ENCODE results near the gene PRKAA1.
A peak's percentile ranks its signal among the peaks of the same experiment; 100 is the strongest.

Gene PRKAA1

GRCh38 chr5:40780199-40780598 is 18.0 kb downstream of the PRKAA1 start:
- no peak for DNase-seq (ENCODE audit: low read depth)

GRCh38 chr5:40779561-40779960 is 18.6 kb downstream of the PRKAA1 start:
- DNase-seq (ENCODE audit: low read depth): no peak

DNA sequence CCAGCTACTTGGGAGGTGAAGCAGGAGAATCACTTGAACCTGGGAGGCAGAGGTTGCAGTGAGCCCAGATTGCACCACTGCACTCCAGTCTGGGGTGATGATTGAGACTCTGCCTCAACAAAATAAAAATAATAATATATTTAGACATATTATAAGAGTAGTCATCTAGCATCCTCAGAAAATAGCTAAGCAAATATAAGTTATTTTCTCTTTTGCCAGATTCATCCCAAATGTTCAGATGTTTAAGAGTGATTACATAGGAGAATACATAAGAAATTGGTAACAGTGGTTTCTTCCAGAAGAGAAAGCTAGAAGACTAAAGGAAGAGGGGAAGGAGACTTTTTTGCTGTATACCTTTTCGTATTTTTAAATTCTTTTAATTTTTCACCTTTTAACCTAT is 20.0 kb downstream of the PRKAA1 start:
- no peak for DNase-seq (ENCODE audit: low read depth)

DNA sequence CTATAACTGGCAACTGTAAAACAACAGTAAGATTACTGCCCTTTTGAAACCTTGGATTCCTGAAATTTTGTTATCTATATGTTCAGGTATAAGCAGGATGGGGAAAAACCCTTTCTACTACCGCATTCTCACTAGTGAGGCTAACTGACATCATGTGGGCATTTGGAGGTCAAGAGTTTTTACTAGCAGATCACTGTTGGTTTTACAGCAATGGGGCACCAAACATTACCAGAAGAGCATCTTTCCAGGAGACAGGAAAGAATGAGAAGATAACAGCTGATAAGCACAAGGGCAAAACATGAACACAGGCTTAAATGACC is 21.6 kb downstream of the PRKAA1 start:
- DNase-seq (ENCODE audit: low read depth): no peak

DNA sequence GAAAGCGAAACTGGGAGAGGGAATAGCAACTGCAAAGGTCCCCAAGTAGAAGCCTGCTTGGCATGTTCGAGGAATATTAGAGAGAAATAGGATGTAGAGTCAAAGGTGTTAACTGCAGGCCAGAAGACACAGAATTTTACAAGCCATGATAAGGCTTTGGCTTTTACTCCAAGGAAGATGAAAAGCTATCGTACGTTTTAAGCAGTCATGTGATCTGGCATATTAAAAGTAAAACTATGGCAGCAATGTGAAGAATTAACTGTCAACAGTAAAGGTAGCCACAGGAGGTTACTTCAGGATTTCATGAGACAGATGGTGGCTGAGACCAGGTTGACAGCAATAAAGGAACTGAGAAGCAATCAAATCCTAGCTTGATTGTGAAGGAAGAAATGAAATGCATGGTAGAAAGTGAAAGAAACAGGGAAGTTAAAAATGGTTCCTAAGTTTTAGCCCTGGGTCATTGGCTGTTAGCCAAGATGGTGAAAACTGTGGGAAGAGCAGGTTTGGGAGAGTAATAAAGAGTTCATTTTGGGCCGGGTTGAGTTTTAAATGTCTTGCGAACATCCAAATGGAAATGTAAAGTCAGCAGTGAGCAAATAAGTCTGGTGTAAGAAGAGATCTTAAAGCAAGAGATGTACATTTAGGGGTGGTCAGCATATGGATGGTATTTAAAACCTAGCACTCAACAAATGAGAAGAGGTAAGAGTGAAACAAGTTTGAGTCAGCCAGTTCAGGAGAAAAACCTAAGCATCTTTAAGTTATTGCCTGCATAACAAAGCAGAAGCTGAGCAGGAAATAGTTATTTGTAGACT is 22.1 kb downstream of the PRKAA1 start:
- DNase-seq (ENCODE audit: low read depth): no peak

DNA sequence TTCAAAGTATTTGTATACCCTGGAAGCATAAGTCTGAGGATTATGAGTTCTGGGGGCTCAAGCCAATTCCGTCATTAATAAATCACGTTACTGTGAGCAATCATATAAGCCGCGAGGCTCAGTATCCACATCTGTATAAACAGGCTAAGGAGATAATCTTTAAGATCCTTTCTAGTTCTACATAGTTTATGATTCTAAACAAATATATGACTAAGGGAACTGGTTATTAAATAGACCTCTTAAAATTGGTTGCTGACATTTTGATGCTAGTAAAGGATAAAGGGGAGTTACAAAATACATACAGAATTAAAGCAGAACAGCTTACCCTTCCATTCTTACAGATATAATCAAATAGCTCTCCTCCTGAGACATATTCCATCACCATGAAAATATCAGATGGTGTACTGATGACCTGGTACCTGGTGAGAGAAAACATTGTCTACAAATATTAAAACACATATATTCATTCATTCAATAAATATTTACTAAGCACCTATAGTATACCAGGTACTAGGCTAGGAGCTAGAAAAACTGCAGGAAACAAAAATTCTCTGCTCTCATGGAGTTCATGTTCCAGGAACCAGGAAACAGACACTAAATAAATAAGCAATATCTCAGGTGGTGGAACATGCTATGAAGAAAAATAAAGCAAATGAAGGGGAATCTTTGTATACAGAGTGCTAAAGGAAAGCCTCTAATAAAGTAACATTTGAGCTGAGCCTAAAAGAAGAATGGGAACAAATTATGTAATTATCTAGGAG is 22.9 kb downstream of the PRKAA1 start:
- no peak for DNase-seq (ENCODE audit: low read depth)

- no peak for DNase-seq (ENCODE audit: low read depth)
Observed at GRCh38 chr5:40774623-40775022, 23.6 kb downstream of the PRKAA1 start.

DNA sequence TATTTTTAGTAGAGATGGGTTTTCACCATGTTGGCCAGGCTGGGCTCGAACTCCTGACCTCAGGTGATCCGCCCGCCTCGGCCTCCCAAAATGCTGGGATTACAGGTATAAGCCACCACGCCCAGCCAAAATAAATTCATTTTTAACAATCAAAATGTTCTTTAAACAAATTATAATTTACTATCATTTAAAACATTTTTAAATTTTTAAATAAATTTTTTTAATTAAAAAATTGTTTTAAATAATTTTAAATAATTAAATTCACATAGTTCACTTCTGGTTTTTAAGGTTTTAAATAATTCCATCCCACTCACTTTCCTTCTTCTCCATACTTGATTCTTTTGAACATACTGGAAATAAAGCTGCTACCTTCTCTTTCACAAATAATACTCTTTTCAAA is 27.4 kb downstream of the PRKAA1 start:
- DNase-seq (ENCODE audit: low read depth): no peak

- peak; percentile 46 for DNase-seq (ENCODE audit: low read depth)
Observed at GRCh38 chr5:40762705-40763104, 35.5 kb downstream of the PRKAA1 start.

DNA sequence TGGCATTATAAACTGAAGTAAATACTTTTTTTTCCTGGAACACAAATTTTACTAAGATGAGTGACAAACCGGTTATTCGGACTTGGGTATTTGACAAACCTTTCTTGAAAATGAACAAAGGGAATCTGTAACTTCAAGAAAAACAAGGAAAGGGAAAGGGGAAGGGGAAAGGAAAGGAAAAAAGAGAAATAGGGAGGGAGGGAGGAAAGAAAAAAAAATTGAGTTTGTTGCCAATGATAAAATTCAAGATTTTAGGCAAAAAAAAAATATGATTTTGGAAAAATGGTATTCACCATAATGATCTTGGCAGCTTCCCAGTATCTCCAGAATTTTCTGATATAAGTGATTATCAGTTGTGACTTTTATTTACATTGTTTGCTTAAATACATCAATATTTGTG is 40.8 kb downstream of the PRKAA1 start:
- no peak for DNase-seq (ENCODE audit: low read depth)

GRCh38 chr5:40755407-40756365 is 42.5 kb downstream of the PRKAA1 start, which contains the start of gene TTC33:
TSS of gene TTC33 (minus strand) at chr5:40755961. CDS start at chr5:40747018, 8,943 bp downstream.
- DNase-seq (ENCODE audit: low read depth): peak; percentile 93

DNA sequence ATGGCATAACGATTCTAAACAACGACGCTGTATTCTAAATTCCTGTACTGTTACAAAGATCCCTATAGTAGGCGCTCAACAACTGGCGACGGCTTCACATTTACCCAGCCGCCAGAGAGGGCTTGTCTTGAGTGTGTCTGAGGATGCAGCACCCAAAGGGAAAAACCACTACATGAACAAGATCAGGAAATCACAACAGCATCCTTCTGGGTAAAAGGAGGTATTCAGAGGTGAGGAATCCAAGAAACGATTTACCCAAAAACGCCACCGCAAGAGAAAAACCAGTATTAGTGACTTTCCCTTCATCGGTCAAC is 43.1 kb downstream of the PRKAA1 start:
- peak; percentile 80 for DNase-seq (ENCODE audit: low read depth)

DNA sequence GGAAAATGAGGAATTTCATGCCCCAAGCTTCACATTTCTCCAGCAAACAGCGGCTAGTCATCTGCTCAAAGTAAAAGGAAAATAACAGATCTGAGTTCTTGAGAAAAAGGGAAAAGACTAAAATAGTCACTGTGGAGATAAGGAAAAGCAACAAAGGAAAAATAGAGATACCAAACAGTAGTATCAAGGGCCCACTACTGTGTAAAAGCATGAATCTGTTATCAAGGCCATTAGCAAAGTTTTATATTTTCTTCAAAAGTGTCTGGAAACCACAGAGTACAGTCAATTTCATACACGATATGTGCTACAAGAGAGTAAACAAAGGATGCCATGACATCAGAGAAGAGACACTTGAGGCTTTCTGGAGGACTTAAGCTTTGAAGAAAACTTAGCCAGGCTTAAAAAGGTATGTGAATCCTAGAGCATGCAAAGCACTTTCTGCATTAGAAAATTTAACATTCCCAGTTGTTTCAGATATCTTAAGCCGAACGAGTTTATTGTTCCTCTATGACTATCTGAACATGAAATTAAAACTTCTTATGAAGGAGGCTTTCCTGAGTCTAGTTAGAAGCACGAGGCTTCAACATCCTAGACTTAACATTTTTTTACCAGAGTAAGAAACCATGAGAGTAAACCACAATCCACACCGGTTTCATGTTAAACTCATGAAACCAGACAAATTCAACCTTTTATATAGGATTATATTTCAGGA is 43.6 kb downstream of the PRKAA1 start:
- peak; percentile 28 for DNase-seq (ENCODE audit: low read depth)

GRCh38 chr5:40746703-40747102 is 51.5 kb downstream of the PRKAA1 start:
- DNase-seq (ENCODE audit: low read depth): no peak

DNA sequence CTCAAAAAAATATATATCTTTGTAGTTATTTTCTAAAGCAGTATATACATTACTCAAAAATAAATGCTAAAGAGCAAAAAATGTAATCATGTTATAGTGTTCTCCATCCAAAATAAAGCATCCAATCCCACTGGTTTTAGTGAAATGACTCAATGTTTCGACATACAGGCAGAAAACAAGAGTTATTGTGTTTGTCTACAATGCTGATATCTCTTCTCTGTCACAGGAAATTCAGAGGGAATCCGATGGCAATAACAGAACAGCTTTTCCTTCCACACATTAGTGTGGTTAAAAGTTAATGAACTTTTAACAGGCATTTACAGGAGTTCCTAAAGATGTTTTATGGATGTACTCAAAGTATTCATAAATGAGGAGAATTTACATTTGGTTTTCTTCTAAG is 54.4 kb downstream of the PRKAA1 start:
- DNase-seq (ENCODE audit: low read depth): no peak

- DNase-seq (ENCODE audit: low read depth): no peak
Observed at GRCh38 chr5:40738502-40738901, 59.7 kb downstream of the PRKAA1 start.

GRCh38 chr5:40736103-40736875 is 61.9 kb downstream of the PRKAA1 start:
- peak; percentile 42 for DNase-seq (ENCODE audit: low read depth)

- no peak for DNase-seq (ENCODE audit: low read depth)
Observed at GRCh38 chr5:40735609-40736008, 62.6 kb downstream of the PRKAA1 start.

DNA sequence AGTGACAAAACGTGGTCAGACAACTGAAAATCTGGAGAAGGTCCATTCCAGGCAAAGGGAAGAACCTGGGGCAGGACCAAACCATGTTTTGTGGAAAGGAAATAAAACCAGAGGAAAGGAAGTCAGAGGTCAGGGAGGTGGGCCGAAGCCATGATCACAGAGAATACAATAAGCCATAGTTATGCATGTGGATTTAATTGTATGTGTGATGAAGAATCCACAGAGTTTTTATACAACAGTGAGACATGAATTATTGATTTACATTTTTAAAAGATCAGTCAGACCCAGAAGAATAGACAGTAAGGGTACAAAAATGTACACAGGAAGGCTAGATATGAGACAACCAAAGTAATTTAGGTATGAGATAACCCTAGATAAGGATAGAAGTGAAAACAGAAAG is 63.2 kb downstream of the PRKAA1 start:
- DNase-seq (ENCODE audit: low read depth): no peak

DNA sequence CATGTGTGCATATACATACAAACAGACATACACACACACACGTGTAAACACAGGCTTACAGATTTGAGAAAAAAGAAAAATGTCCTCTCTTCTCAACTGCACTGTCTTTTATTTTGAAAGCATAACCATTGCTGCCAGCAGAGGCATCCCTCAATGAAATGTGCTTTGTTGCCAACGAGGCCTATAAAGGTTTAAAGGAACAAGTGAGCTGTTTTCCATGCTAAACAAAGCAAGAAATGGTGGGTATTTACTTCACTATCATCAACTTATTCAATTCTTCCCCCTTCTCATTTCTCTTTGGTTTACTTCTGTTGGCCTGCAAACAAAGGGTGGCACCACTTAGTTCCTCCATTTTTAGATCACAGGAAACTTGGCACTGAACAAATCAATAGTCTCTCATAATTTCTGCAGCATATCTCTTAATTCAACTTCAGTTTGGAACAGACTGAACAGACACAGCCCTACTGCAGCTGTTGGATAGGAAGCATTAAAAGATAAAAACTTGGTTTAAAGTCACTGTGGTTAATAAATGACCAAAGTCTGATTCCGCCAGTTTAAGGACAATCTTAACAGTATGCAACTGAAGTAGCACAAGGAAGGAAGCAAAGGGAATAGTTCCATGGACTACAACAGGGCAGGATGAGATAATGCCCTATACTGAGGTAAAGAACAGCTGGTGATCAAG is 64.2 kb downstream of the PRKAA1 start:
- no peak for DNase-seq (ENCODE audit: low read depth)

DNA sequence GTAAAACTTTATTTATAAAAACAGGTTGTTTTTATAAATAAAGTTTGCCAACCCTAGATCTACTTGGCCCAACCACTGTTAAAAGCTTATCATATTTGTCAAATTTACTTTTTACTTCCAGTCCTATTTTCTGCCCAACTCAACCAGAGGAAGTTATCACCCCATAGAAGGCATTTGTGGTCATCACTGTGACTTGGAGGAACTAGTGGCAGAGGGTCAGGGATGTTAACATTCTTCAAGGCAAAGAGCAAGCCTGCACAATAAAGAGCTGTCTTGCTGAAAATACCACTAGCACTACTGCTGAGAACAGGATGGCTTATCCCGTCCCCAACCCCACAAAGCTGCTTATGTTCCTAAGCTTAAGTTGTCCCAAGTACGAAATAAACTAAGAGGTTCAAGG is 64.7 kb downstream of the PRKAA1 start:
- no peak for DNase-seq (ENCODE audit: low read depth)
